Measurements from ENCODE around the gene THSD7A. TPM values are rescaled to one million over a fixed set of nuclear protein-coding genes. Genes with fewer than 3 reads are reported as not detected.

Gene THSD7A
- total RNA-seq, 4 donors from 2014 or later = 16.2 to 36.4 (median 21.5) TPM

DNA sequence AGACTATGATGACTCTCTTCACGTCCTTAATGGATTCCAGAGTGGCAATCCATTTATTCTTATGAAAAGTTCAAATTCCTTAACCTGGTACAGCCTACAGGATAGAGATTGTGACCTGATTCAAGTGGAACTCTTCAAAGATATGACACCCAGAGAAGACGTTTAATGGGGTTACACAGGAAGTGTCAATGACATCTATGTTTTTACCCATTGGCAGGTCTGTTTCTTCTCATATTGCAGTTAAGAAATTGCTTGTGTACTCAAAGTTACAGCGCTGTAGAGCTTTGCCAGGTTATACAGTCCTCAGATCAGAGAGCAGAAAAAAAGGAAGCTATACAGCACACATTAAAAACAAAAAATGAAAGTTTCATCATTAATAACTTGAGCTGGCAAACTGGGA, 367.4 kb downstream of the THSD7A start:
- H3K36me3 ChIP-seq = no peaks in the 10 kb centered on the region
- no peaks in the 10 kb centered on the region for H3K9me3 ChIP-seq
- TF ChIP-seq, protein P1, sequence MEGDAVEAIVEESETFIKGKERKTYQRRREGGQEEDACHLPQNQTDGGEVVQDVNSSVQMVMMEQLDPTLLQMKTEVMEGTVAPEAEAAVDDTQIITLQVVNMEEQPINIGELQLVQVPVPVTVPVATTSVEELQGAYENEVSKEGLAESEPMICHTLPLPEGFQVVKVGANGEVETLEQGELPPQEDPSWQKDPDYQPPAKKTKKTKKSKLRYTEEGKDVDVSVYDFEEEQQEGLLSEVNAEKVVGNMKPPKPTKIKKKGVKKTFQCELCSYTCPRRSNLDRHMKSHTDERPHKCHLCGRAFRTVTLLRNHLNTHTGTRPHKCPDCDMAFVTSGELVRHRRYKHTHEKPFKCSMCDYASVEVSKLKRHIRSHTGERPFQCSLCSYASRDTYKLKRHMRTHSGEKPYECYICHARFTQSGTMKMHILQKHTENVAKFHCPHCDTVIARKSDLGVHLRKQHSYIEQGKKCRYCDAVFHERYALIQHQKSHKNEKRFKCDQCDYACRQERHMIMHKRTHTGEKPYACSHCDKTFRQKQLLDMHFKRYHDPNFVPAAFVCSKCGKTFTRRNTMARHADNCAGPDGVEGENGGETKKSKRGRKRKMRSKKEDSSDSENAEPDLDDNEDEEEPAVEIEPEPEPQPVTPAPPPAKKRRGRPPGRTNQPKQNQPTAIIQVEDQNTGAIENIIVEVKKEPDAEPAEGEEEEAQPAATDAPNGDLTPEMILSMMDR (IDR thresholded peaks at IDR 0.05) = no peak
- no peak for TF ChIP-seq POLR2A (IDR thresholded peaks at IDR 0.05)
- H3K27ac ChIP-seq = no peak overlapping the region
- DNase-seq = no peak
- peaks cover 0 to 3% of the 10 kb centered on the region in 2 donors for H3K4me1 ChIP-seq
- no peaks in the 10 kb centered on the region for H3K27me3 ChIP-seq
- H3K4me3 ChIP-seq = no peak overlapping the region
- intact Hi-C loops (cut with DNase I; ENCODE audit: low total_unique reads) = no loop called here

DNA sequence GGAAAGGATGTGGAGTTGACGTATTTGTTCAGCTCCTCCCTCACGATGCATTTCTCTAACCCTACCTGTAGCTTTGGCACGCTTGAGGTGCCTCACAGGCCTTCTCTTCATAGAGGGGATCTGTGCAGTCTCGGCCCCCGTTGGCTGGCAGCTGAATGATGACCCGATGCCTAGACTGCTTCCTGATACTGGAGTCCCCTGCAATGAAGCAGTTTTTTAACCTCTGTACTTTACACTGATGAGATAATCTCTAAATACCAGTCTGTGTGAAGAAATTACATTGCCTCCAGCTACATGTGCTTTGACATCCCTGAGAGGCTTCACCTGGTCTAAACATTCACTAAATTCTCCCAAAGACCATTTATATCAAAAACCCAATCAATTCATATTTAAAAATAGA, 370.1 kb downstream of the THSD7A start:
- TF ChIP-seq, protein P1 (IDR thresholded peaks at IDR 0.05) = no peak
- no peak for TF ChIP-seq POLR2A (IDR thresholded peaks at IDR 0.05)
- H3K4me1 ChIP-seq = no peaks in the 10 kb centered on the region
- intact Hi-C loops (cut with DNase I; ENCODE audit: low total_unique reads) = no loop called here

DNA sequence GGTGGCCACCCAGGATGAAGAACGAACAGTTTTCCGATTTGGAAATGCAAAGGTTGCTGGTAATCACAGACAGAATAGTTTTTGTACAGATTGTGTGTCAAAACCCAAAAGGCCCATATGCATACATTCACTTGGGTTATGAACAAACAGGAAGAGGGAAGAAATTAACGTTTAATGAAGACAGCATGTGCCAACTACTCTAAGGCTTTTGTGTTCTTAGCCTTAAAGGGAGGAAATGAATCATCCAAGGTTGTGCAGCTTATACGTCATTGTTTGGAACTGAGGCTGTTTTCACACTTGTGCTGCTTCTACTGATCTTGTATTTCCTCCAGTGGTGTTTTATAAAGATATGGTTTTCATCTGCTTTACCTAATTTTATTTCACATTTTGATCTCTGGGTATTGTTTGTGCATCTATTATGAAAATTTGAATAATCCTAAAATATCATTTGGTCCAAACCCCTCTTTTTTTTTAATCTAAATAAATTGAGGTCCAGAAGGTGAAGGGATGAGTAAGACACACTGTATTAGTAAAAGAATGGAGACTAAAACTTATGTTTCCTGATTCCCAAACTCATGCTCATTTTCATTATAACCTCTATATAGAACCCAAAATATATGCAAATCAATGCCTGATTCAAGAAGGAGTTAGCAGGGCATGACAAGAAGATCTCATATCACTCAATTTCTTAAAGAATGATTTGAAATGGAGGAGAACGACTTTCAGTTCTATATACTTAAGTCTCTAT, 373.1 kb downstream of the THSD7A start:
- Histone ChIP-seq H3K4me1 (no peaks in the 10 kb centered on the region), H3K4me3 (no peak overlapping the region), H3K9me3 (no peaks in the 10 kb centered on the region), H3K27ac (peak overlapping the region in 1 of 2 donors; percentile 56), H3K27me3 (no peaks in the 10 kb centered on the region), H3K36me3 (no peaks in the 10 kb centered on the region)
- intact Hi-C loops (cut with DNase I; ENCODE audit: low total_unique reads) = no loop called here
- TF ChIP-seq, protein P1 (IDR thresholded peaks at IDR 0.05) = no peak
- TF ChIP-seq POLR2A (IDR thresholded peaks at IDR 0.05) = no peak
- no peak for DNase-seq

More for the DNA sequence above, 370.1 kb downstream of the THSD7A start:
- Histone ChIP-seq H3K36me3 (no peaks in the 10 kb centered on the region), H3K4me3 (no peak overlapping the region), H3K9me3 (no peaks in the 10 kb centered on the region), H3K27ac (no peak overlapping the region), H3K27me3 (no peaks in the 10 kb centered on the region)
- DNase-seq = no peak

DNA sequence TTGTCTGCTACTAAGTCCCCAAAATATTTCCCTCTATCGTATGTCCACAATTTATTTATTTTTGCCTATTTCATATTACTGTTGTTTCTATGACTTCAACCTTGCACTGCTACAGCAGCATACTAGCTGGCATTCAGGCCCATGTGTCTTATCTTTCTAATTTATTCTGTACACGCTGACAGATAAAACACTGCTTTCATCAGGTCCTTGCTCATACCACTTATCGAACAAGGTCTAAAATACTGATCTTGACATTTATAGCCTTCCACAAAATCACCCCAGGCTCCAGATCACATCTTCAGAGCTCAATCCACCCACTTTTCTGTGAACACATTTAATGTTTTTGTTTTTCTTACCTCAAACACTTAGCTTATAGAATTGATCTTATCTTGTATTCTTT, 374.6 kb downstream of the THSD7A start:
- H3K27me3 ChIP-seq = no peaks in the 10 kb centered on the region
- no peak for TF ChIP-seq POLR2A (IDR thresholded peaks at IDR 0.05)
- TF ChIP-seq, protein P1 (IDR thresholded peaks at IDR 0.05) = no peak
- H3K4me1 ChIP-seq = no peaks in the 10 kb centered on the region
- DNase-seq = no peak
- no peak overlapping the region for H3K27ac ChIP-seq
- intact Hi-C loops (cut with DNase I; ENCODE audit: low total_unique reads) = no loop called here
- no peaks in the 10 kb centered on the region for H3K9me3 ChIP-seq
- no peaks in the 10 kb centered on the region for H3K36me3 ChIP-seq
- no peak overlapping the region for H3K4me3 ChIP-seq

DNA sequence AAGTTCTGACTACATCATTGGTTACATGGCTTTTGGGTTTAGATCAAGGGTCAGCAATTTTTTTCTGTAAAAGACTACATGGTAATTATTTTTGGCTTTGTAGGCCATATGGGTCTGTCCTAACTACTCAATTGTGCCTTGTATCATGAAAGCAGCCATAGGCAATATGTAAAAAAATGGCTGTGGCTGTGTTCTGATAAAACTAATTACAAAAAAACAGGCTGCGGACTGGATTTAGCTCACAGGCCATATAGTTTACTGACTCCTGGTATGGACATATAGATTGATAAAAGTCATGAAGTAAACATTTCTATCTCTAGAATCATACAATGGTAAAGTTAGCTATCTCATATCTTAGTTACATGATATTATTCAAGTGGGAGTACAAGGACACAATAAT, 375.4 kb downstream of the THSD7A start:
- TF ChIP-seq, protein P1 (IDR thresholded peaks at IDR 0.05) = no peak
- DNase-seq = no peak
- no peaks in the 10 kb centered on the region for H3K9me3 ChIP-seq
- intact Hi-C loops (cut with DNase I; ENCODE audit: low total_unique reads) = no loop called here
- H3K27ac ChIP-seq = no peak overlapping the region
- H3K4me3 ChIP-seq = no peak overlapping the region
- H3K36me3 ChIP-seq = no peaks in the 10 kb centered on the region
- no peaks in the 10 kb centered on the region for H3K4me1 ChIP-seq
- H3K27me3 ChIP-seq = no peaks in the 10 kb centered on the region
